Progenitor cell of endocrine pancreas (in vitro differentiated cells): Measurements from ENCODE around the gene RPL23. TPM values are rescaled to one million over a fixed set of nuclear protein-coding genes. Genes with fewer than 3 reads are reported as not detected.

Source experiments
- DNase-seq: peaks from one replicate; pipeline ENCODE4 v3.0.0; 2021; ENCODE audit warnings: low spot score; ENCODE audit not compliant: unreplicated experiment
- H3K27ac Mint-ChIP-seq: 2 replicates; pipeline ENCODE4 v1.8.0; 2021; ENCODE audit warnings: mild to moderate bottlenecking, moderate library complexity, mixed read lengths
- H3K27me3 Mint-ChIP-seq: 2 replicates; pipeline ENCODE4 v1.8.0; 2021; ENCODE audit warnings: mixed read lengths
- H3K36me3 Mint-ChIP-seq: 2 replicates; pipeline ENCODE4 v1.8.0; 2022; ENCODE audit warnings: mixed read lengths; ENCODE audit not compliant: insufficient read depth
- H3K4me1 Mint-ChIP-seq: 2 replicates; pipeline ENCODE4 v1.8.0; 2021; ENCODE audit warnings: low read depth, mixed read lengths
- H3K4me3 Mint-ChIP-seq: 2 replicates; pipeline ENCODE4 v1.8.0; 2021; ENCODE audit warnings: low read depth, mild to moderate bottlenecking, moderate library complexity, mixed read lengths
- H3K9me3 Mint-ChIP-seq: 2 replicates; pipeline ENCODE4 v1.8.0; 2021; ENCODE audit warnings: low read depth, mixed read lengths
- long read RNA-seq: library from polyadenylated mRNA; unstranded; transcript quantifications from one replicate; pipeline ENCODE4 v2.0.0, GENCODE V29; 2020
- total RNA-seq: library from RNA; stranded (reverse); gene quantifications from 2 replicates; pipeline ENCODE4 v1.2.1, GENCODE V29; 2021
- TF ChIP-seq, protein P1 (sequence below): fragments of 200-600 bp; sonication (generic); IDR thresholded peaks from one replicate; pipeline ENCODE4 v1.5.0; 2021; ENCODE audit warnings: antibody characterized with exemption, mild to moderate bottlenecking; ENCODE audit not compliant: unreplicated experiment

RPL23 gene
- total RNA-seq = 1,623 and 1,642 TPM in 2 replicates
- long read RNA-seq, transcript RPL23-206 (5 exons, 2,821 nt) = major isoform, 166 of 175 reads
- long read RNA-seq, partial matches to known transcripts = 6 of 175 reads
- long read RNA-seq, other reads (novel, unspliced or antisense) = 0 of 175 reads

DNA sequence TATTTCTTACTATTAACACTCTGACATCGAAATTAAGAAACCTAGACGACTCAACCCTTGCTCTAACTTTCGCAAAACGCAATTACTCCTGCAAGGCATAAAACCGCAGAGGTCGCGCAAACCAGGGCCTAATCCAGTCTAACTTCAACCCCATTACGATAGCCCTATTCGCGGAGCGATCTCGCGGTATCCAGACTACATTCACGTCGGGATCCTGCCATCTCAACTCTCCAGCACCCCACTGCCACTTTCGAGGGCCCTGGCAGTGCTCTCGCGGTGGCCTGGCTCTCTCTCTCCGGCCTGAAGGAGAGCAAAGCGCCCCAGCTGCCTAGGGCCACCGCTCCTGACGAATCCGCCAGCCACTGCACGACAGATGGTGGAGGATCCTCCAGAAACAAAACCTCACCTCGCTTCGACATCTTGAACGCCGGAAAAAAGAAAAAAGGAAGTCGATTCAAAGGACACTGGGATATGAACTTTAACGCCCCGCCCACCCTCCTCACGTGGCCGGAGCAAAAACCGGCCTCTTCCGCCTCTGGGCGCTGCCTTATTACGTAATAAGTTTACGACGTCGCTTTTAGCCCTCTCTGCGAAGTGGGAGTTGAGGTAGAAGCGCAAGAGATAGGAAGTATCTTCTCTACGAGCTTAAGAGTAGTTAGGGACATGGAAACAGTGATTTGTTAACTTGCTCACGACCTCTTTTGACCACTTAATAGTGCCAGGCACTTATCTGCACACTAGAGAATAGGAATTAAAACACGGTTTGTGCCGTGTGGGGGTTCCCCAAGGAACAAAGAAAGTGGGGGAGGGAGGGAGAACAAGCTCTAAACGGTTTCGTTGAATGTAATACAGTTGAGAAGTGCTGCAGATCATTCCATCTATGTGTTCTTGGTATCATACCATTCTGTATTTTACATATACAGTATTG is at the start of gene RPL23:
Gene RPL23, minus strand, starts transcription at position 430 of the 928 bp plus-strand sequence. Its CDS starts 11 bp downstream, at position 419.
- Mint-ChIP-seq H3K27ac (peak within 1 kb of the TSS; percentile 100), H3K9me3 (no peaks in the 10 kb centered on the region), H3K36me3 (peaks cover 37% of the 10 kb centered on the region), H3K27me3 (no peaks in the 10 kb centered on the region), H3K4me1 (peaks cover 25% of the 10 kb centered on the region), H3K4me3 (peak within 1 kb of the TSS; percentile 97)
- peak; percentile 78 for DNase-seq
- TF ChIP-seq, protein P1, sequence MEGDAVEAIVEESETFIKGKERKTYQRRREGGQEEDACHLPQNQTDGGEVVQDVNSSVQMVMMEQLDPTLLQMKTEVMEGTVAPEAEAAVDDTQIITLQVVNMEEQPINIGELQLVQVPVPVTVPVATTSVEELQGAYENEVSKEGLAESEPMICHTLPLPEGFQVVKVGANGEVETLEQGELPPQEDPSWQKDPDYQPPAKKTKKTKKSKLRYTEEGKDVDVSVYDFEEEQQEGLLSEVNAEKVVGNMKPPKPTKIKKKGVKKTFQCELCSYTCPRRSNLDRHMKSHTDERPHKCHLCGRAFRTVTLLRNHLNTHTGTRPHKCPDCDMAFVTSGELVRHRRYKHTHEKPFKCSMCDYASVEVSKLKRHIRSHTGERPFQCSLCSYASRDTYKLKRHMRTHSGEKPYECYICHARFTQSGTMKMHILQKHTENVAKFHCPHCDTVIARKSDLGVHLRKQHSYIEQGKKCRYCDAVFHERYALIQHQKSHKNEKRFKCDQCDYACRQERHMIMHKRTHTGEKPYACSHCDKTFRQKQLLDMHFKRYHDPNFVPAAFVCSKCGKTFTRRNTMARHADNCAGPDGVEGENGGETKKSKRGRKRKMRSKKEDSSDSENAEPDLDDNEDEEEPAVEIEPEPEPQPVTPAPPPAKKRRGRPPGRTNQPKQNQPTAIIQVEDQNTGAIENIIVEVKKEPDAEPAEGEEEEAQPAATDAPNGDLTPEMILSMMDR = no peak

DNA sequence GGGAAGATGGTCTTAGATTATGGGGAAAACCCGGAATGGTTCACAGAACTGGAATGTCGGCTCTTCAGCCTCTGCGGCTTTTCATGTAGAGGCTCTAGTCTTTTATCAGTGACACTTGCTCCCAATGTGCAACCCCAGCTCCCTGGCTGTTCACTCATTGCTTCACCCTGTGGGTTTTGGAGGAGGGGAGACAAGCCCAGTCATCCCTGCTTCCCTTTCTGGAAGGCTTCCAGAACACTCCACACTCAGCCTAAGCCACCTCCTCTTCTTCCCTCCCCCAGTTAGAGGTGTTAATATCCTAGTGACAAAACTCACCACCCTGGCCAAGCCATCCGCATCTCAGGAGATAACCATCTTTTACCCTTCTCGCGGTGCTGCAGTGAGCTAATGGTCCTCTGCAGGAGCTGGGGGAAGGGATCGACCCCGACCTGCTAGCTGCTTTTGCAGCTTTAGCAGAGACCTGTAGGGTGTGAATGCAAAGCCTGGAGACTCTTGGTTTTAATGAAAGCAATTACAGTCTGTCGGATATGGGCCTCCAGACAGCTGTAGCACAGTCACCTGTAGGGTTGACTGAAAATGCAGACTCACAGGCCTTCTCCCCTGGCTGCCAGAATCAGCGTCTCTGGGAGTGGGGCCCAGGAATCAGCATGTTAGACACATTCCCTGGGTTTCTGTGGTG is 47.6 kb upstream of the RPL23 start:
- TF ChIP-seq, protein P1 = no peak
- peaks cover 21% of the 10 kb centered on the region for H3K36me3 Mint-ChIP-seq
- H3K4me1 Mint-ChIP-seq = no peaks in the 10 kb centered on the region
- H3K9me3 Mint-ChIP-seq = no peaks in the 10 kb centered on the region
- no peaks in the 10 kb centered on the region for H3K27me3 Mint-ChIP-seq
- peak overlapping the region; percentile 45 for H3K27ac Mint-ChIP-seq
- DNase-seq = no peak
- no peak overlapping the region for H3K4me3 Mint-ChIP-seq

DNA sequence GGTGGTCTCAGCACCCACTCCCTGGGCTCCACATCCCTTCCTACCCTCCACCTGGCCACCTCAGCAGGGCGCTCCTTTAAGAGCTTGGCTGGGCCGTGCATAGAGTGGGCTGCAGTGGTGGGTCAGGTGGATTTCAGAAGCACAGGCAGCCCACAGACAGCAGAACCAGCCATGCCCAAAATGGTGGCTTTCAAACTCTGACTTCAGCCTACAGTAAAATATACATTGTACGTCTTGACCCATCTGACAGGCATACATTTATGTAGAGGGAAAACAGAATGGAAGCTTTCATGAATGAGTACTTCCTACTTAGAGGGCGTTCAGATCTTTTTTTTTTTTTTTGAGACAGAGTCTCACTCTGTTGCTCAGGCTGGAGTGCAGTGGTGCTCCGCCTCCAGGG is 45.9 kb upstream of the RPL23 start:
- TF ChIP-seq, protein P1 = no peak
- peaks cover 15% of the 10 kb centered on the region for H3K36me3 Mint-ChIP-seq
- no peak overlapping the region for H3K4me3 Mint-ChIP-seq
- no peak overlapping the region for H3K27ac Mint-ChIP-seq
- no peaks in the 10 kb centered on the region for H3K4me1 Mint-ChIP-seq
- H3K27me3 Mint-ChIP-seq = no peaks in the 10 kb centered on the region
- no peaks in the 10 kb centered on the region for H3K9me3 Mint-ChIP-seq
- DNase-seq = no peak

DNA sequence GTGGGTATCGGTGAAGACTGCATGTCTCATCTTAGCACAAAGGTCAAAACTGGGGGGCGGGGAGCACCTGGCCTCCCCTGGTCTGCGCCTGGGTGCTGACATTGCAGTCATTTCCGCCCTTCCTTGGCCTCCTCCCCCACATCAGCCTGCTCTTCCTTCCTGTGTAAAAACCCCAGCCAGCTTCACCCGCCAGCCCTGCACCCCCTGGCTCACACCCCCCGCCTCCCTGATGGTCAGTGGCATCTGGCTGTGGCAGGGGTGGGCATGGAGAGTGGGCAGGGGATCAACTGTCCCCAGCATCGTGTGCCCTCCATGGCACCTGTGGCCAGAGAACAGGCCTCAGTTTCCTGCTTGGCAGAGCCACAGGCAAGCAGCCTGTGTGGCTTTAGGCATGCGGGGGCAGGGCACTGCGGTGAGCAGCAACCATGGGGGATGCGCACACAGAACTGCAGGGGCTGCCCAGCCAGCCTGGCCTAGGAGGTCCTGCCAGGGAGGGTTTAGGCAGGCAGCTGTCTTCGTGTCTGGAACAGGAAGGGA is 45.4 kb upstream of the RPL23 start:
- Mint-ChIP-seq H3K27me3 (no peaks in the 10 kb centered on the region), H3K27ac (peak overlapping the region; percentile 64), H3K9me3 (no peaks in the 10 kb centered on the region), H3K4me1 (no peaks in the 10 kb centered on the region), H3K4me3 (no peak overlapping the region), H3K36me3 (peaks cover 13% of the 10 kb centered on the region)
- DNase-seq = no peak
- TF ChIP-seq, protein P1 = no peak

GRCh38 chr17:38898291-38898679 is 44.8 kb upstream of the RPL23 start:
- Mint-ChIP-seq H3K27ac (no peak overlapping the region), H3K36me3 (peaks cover 9% of the 10 kb centered on the region), H3K9me3 (no peaks in the 10 kb centered on the region), H3K4me1 (no peaks in the 10 kb centered on the region), H3K27me3 (no peaks in the 10 kb centered on the region), H3K4me3 (no peak overlapping the region)
- TF ChIP-seq, protein P1 = no peak
- no peak for DNase-seq
